ENCODE results near the gene PLSCR4. TPM values are rescaled to one million over a fixed set of nuclear protein-coding genes. Genes with fewer than 3 reads are reported as not detected.
"Not testable (repeated sequence)": the region's sequence is repeated elsewhere in the genome, so short reads cannot be mapped to it uniquely, and the experiment has no call there.

PLSCR4 gene
- total RNA-seq, 1 donor from 2014 or later: 50.3 TPM

DNA sequence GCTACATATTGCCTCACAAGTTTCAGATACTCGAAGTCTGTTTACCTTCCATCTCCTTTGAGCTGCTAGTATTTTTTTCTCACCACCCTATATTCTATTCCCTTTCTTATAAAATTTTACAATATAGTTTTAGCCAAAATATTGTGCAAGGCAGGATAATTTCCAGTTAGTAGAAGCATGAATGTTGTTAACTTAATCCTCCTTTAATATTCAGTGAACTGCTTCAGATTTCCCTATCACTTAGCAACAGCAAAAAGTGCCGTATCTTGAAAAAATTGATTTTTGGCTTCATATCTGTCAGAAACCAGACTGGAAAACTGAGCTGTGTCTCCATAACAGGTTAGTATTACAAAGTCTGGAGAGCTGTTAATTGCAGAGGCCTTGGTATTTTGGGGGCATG lies 24.0 kb downstream of the PLSCR4 start:
- intact Hi-C loops (cut with DNase I): no loop called here
- Histone ChIP-seq H3K27ac (no peak overlapping the region), H3K4me1 (peaks cover 16% of the 10 kb centered on the region), H3K36me3 (no peaks in the 10 kb centered on the region), H3K27me3 (no peaks in the 10 kb centered on the region), H3K9me3 (no peaks in the 10 kb centered on the region), H3K4me3 (no peak overlapping the region)
- no peak for DNase-seq (ENCODE audit: extremely low spot score in 2 of 2)
- TF ChIP-seq POLR2A (IDR thresholded peaks at IDR 0.05) (no peak), POLR2AphosphoS5 (IDR thresholded peaks at IDR 0.05; ENCODE audit: insufficient read depth in 1 of 2, low read depth in 1 of 2) (no peak), CTCF (IDR thresholded peaks at IDR 0.05) (no peak)

DNA sequence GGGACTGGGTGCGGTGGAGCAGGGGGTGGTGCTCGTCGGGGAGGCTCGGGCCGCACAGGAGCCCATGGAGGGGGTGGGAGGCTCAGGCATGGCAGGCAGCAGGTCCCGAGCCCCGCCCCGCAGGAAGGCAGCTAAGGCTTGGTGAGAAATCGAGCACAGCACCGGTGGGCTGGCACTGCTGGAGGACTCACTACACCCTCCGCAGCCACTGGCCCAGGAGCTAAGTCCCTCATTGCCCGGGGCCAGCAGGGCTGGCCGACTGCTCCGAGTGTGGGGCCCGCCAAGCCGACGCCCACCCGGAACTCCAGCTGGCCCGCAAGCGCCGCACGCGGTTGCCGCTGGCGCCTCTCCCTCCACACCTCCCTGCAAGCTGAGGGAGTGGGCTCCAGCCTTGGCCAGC lies 25.4 kb downstream of the PLSCR4 start:
- H3K27ac ChIP-seq; H3K36me3 ChIP-seq; intact Hi-C loops (cut with DNase I); H3K4me3 ChIP-seq; H3K9me3 ChIP-seq; DNase-seq (ENCODE audit: extremely low spot score in 2 of 2); H3K27me3 ChIP-seq: not testable (repeated sequence)
- peaks cover 16% of the 10 kb centered on the region for H3K4me1 ChIP-seq

- no peak for DNase-seq (ENCODE audit: extremely low spot score in 2 of 2)
- Histone ChIP-seq H3K4me1 (peaks cover 16% of the 10 kb centered on the region), H3K27ac (no peak overlapping the region), H3K4me3 (no peak overlapping the region), H3K27me3 (no peaks in the 10 kb centered on the region), H3K36me3 (no peaks in the 10 kb centered on the region), H3K9me3 (no peaks in the 10 kb centered on the region)
- intact Hi-C loops (cut with DNase I): no loop called here
- TF ChIP-seq CTCF (IDR thresholded peaks at IDR 0.05): no peak
- no peak for TF ChIP-seq POLR2AphosphoS5 (IDR thresholded peaks at IDR 0.05; ENCODE audit: insufficient read depth in 1 of 2, low read depth in 1 of 2)
- no peak for TF ChIP-seq POLR2A (IDR thresholded peaks at IDR 0.05)
Observed at GRCh38 chr3:146223401-146224373, 27.2 kb downstream of the PLSCR4 start.

GRCh38 chr3:146222204-146223046 lies 28.5 kb downstream of the PLSCR4 start:
- intact Hi-C loops (cut with DNase I): no loop called here
- no peaks in the 10 kb centered on the region for H3K36me3 ChIP-seq
- no peak for DNase-seq (ENCODE audit: extremely low spot score in 2 of 2)
- TF ChIP-seq POLR2A (IDR thresholded peaks at IDR 0.05): no peak
- TF ChIP-seq POLR2AphosphoS5 (IDR thresholded peaks at IDR 0.05; ENCODE audit: insufficient read depth in 1 of 2, low read depth in 1 of 2): peak in 1 of 2 donors; percentile 62
- peaks cover 6% of the 10 kb centered on the region for H3K4me1 ChIP-seq
- H3K4me3 ChIP-seq: no peak overlapping the region
- no peaks in the 10 kb centered on the region for H3K27me3 ChIP-seq
- H3K9me3 ChIP-seq: no peaks in the 10 kb centered on the region
- H3K27ac ChIP-seq: no peak overlapping the region

DNA sequence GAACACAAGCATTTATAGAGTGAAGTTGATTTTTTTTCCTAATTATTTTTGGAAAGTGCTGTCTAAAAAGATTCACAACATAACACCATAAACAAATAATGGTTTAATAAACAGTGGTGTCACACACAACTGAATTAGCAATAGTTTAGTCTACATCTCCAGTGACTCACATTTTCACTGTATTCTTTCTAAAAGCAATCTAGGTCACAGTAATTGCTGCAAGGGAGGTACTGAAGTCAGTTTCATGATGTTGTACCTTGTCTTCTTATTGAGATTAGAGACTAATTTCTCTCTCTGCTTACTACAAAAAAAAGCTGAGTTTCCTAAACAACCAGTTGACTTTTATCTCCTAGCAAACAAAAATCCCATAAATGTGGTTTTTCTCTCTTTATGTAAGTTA lies 29.6 kb downstream of the PLSCR4 start:
- Histone ChIP-seq H3K4me3 (no peak overlapping the region), H3K4me1 (no peaks in the 10 kb centered on the region), H3K9me3 (no peaks in the 10 kb centered on the region), H3K36me3 (no peaks in the 10 kb centered on the region), H3K27me3 (no peaks in the 10 kb centered on the region), H3K27ac (no peak overlapping the region)
- TF ChIP-seq POLR2AphosphoS5 (IDR thresholded peaks at IDR 0.05; ENCODE audit: insufficient read depth in 1 of 2, low read depth in 1 of 2) (no peak), CTCF (IDR thresholded peaks at IDR 0.05) (no peak), POLR2A (IDR thresholded peaks at IDR 0.05) (no peak)
- intact Hi-C loops (cut with DNase I): no loop called here
- no peak for DNase-seq (ENCODE audit: extremely low spot score in 2 of 2)

All from vagina (tissue), 2 donors.